C1 segment of cervical spinal cord (tissue), 14 donors: ENCODE data around the gene TTC4.
A peak's percentile ranks its signal among the peaks of the same experiment; 100 is the strongest.

ENCODE experiments used
- DNase-seq, 14 donors: peaks; one replicate each; lab custom pipeline; 2025; lab: John Stamatoyannopoulos, UW

The TTC4 gene

DNA sequence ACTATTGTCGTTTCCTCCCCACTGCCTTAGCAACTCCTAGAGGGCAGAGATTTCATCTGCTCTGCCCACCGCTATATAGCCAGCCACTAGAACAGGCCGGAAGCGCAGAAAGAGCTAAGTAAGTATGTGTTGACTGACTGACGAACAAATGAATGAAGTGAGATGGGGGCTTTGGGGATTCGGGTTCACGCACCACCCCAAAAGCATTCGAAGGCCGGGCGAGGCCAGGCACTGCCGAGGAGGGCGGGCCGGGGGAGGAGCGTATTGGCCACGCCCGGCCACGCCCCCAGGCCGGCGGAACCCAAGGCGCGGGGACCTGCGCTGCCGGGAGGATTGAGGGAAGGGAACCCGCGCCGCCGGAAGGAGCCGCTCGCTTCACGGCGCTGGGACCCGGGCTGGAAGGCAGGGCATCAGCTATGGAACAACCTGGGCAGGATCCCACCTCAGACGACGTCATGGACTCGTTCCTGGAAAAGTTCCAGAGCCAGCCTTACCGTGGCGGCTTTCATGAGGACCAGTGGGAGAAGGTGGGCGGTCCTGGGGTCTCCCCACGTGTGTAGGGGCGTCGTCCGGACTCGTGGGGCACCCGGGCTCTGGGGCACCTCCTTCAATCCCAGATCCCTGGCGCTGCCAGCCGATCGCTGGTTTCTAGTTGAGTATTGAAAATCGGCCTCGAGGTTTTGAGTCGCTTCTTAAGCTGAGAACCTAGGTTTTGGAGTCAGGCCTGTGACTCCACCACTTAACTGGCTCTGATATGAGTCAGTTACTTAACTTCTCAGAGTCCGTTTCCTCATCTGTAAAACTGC lies at the start of gene TTC4:
Gene TTC4 (plus strand): TSS at position 369 of the 806 bp plus-strand sequence. CDS start 48 bp downstream, at position 417.
- DNase-seq, result peak in 13 of 14 donors; percentile 41 to 88 (median 74)

GRCh38 chr1:54666333-54666732 lies 49.3 kb upstream of the TTC4 start:
- no peak for DNase-seq

DNA sequence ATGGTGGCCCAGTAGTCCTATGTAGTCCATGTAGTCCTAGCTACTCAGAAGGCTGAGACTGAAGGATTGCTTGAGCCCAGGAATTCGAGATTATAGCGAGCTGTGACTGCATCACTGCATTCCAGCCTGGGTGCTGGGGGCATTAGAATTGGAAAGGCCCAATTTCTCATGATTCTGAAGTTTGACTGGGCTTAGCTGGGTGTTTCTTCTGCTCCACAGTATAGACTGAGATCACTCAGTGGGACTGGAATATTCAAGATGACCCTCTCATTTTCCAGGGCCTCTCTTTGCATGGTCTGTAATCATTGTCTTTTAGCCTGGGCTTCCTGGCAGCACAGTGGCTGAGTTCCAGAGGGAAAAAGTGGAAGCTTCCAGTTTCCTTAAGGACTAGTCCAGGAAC lies 47.9 kb upstream of the TTC4 start:
- DNase-seq, result no peak

- no peak for DNase-seq
These were observed 47.1 kb upstream of the TTC4 start for GRCh38 chr1:54668567-54668966.

DNA sequence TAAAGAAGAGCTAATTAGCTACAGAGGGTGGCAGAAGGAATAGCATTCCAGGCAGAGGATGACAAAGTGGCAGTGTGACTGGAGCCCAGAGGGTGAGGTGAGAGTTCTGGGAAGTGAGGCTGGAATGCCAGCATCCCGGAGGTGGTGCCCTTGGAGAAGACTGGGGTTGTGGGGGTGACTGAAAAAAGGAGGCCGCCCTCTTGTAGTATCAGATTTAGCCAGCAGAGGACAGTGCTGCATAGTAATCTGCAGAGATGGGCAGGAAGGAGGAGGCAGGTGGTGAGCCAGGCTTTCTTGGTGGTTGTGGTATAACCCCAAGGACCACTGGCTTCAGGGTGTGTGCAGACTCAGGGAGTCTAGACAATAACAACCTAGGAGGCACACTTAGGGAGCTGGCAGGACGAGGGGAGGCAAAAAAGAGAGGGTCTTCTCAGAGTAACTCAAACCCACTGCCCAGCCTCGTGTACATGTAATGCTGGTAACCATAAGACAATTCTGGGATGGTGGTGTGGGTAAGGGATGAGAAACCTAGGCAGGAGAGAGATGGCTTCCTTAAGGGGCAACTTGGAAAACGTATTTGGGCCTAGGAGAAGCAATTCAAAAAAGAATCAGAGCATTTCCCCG lies 43.6 kb upstream of the TTC4 start:
- peak in 1 of 14 donors; percentile 7 for DNase-seq

DNA sequence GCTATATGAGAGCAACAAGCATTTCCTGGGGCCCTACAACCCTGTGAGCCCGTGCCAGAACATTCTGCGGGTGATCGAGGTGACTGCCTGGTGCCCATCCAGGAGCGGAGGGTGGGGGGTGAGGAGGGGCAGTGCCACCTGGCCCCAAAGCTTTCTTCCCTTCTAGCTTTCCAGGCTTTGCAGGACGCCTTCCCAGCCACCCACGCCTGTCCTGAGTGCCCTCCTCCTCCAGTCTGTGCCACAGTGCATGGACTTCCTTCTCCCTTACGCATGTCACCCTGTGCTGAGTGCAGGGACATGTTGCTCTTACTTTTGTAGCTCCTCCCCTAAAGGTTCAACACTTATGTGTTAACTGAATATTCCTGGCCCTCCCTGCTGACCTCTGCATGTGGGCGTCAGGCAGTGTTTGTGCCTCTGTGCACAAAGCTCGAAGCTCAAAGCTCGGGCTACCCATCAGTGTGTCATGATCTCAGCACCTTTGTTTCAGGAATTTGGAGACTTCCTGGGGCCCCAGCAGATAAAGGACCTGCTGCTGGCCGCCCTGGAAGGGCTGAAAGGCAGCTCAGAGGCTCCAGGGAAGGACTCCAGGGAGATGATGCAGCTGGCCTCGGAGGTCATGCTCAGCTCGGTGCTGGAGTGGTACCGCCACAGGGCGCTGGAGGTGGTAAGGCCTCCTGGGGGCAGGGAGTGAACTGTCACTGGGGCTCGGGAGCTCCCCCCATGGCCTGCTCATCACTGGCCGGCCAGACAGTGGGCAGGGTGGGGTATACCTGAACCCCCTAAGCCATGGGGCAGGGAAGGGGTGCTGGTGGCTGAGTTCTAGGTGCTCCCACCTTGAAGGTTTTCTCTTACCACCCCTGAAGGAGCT lies 36.7 kb upstream of the TTC4 start:
- no peak for DNase-seq

DNA sequence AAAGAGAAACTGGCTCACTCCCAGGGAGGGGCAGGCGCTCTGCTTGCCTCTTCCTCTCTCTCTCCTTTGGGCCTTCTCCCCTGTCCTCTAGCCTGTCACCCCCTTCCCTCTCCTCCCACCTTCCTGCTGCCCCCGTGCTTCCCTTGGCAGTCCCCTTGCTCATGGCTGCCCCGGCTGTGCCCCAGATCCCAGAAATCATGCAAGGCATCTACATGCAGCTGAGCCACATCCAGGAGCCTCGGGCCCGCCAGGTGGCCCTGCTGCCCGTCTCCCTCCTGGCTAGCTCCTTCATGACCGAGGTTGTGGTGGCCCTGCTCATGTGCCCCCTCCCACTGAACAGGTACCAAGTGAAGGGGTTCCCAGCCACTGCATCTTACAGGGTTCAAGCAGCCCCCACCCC lies 36.0 kb upstream of the TTC4 start:
- no peak for DNase-seq

DNA sequence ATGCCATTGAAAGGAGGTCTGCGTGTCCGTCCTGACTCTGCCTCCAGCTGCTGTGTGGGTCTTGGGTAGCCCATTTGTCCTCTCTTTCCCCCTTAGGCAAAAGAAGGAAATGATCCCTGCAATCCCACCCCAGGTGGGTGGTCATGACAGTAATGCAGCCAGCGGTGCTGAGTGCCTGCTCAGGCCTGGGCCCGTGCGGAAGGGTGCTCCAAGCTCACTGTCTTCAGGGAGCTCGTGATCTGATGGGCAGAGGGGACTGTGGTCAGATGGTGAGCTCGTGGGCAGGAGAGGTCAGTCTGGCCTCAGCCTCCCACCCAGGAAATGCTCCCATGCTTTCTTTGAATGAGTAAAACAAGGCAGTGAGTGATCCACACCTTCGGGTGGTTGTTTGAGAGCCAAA lies 35.3 kb upstream of the TTC4 start:
- no peak for DNase-seq

- DNase-seq, result no peak
These were observed 34.3 kb upstream of the TTC4 start for GRCh38 chr1:54681358-54681757.

DNA sequence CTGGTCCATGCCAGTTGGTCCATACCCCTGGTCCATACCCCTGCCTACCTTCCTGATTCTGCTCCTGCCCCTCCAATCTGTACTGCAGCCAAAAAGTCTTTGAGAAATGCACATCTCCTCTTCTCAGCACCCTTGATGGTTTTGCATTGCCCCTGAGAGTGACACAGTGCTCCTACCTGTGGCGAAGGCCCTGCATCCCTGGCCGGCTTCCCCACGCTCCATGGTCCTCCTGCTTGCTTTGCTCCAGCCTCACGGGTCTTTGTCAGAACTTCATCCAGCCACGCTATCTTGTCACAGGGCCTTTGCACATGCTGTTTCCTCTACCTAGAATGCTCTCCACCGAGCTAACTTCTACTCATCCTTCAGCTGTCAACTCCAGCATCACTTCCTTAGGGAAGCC lies 32.2 kb upstream of the TTC4 start:
- DNase-seq, result no peak

DNA sequence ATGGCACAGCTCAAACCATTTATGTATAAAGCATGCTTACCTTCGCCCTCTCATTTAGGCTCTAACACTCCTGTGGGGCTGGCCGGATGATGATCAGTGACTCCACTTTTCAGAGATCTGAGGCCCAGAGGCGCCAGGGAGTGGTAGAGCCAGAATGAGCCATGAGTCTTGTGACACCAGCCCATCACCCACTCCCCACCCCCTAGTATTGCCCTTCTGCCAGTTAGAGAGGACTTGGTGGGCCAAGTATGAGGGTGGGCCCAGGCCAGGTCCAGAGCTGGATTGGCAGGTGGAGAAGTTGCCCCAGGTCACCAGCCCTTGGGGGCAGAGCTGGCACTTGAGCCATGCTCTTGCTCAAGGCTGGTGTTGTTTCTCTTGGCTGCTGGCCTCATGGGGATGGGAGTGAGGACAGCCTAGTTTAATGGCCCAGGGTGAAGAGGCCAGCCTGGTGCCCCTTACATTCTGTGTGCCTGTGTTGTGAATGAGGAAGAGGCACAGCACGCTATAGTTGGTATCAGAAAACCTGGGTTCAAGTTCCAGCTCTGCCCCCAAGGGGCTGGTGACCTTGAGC lies 30.2 kb upstream of the TTC4 start:
- peak in 3 of 14 donors; percentile 6 to 63 (median 10) for DNase-seq

GRCh38 chr1:54686155-54686554 lies 29.5 kb upstream of the TTC4 start:
- DNase-seq, result no peak

DNA sequence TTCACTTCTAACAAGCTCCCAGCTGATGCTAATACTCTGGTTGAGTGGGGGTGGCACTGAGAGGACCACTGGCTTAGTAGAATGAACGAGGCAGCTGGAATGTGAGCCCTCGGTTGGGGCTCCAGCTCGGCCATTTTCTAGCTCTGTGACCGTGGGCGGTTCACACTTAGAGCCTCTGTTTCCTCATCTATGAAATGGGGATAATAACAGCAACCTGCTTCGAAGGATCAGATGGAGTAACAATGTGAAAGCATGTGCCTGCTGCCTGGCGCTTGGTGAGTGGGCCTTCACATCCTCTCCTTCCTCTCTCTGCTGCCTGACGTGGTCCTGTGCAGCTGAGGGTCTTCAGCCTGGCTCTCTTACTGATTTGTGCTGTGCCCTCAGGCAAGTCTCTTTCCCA lies 20.9 kb upstream of the TTC4 start:
- DNase-seq, result no peak

DNA sequence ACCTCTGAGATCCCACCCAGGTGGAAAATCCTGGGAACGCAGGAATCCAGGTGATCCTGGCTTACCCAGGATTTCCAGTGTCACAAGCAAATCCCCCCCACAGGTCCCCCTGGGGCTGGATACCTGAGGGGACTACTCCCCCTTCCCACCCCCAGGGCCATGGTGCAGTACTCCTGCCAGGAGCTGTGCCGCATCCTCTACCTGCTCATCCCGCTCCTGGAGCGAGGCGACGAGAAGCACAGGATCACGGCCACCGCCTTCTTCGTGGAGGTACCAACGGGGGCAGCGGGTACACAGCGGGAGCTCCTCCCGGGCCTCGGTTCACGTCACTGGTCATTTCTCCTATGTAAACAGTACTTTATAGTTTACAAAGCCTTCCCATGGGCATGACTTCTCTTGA lies 20.4 kb upstream of the TTC4 start:
- no peak for DNase-seq

- DNase-seq, result no peak
These were observed 19.9 kb upstream of the TTC4 start for GRCh38 chr1:54695764-54696163.

DNA sequence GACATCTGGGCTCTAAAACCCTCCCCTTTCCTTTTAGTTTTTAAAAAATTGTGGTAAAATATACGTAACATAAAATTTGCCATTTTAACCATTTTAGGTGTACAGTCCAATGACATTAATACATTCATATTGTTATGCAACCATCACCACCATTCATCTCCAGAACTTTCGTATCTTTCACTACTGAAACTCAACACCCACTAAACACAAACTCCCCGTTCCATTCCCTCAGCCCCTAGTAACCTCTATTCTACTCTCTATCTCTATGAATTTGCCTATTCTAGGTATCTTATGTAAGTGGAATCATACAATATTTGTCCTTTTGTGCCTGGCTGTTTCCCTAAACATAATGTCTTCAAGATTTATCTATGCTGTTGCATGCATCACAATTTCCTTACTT lies 19.4 kb upstream of the TTC4 start:
- no peak for DNase-seq

GRCh38 chr1:54697896-54698295 lies 17.8 kb upstream of the TTC4 start:
- DNase-seq, result no peak

DNA sequence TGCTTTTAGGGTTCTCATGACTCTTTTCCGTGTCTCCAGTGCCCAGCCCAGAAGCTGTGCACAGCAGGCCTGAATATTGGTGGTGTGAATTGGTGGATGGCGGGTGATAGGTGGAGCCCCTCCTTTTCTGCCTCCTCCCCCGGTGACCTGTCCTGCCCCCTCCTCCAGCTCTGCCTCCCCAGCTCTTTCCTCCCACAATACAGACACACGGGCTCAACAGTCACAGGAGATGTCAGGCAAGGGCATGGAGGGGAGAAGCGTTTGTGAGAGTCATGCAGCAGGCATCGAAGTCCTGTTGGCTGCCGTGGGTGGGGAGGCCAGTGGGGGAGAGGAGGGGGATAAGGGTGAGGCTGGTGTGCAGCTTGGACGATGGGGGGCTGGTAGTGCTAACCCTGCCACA lies 17.3 kb upstream of the TTC4 start:
- no peak for DNase-seq

DNA sequence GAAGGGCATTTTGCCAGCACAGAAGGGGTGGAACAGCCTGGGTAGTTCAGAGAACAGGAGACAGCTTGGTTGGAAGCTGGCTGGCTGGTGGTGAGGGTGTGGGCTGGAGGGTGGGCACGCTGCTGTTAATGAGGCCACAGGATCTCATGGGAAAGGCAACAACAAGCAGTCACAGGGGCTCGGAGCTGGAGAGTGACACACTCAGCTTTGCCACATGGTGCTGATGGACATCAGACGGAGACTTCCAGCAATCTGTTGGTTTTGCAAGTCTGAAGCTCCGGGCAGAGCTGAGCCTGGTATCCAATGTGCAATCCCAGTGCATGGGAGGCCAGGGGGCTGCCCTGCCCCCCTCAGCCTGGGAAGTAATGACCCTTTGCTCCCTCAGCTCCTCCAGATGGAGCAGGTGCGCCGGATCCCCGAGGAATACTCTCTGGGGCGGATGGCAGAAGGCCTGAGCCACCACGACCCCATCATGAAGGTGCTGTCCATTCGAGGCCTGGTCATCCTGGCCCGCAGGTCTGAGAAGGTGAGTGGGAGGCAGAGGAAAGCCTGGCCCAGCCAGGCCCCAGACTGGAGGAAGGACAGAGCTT lies 15.6 kb upstream of the TTC4 start:
- no peak for DNase-seq

DNA sequence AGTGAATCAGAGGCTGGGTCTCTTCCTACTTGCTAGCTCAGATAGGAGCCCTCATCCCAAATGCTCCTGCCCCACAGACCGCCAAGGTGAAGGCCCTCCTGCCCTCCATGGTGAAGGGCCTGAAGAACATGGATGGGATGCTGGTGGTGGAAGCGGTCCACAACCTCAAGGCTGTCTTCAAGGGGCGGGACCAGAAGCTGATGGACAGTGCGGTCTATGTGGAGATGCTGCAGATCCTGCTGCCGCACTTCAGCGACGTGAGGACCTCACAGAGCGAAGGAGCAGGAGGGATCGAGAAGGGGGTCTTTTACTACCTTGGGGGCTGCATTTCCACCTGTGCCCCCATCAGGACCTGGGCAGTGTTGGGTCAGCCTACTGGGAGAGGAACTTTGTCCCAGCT lies 14.6 kb upstream of the TTC4 start:
- DNase-seq, result no peak

- DNase-seq, result no peak
These were observed 13.7 kb upstream of the TTC4 start for GRCh38 chr1:54701996-54702395.

- DNase-seq, result no peak
These were observed 12.2 kb upstream of the TTC4 start for GRCh38 chr1:54703471-54703870.
